Cerebellar cortex (tissue), 1 donor: Measurements from ENCODE around the gene ACAA2.
A peak's percentile ranks its signal among the peaks of the same experiment; 100 is the strongest.
"Not testable (repeated sequence)": the region's sequence is repeated elsewhere in the genome, so short reads cannot be mapped to it uniquely, and the experiment has no call there.

Source experiments
- DNase-seq: peaks from one replicate; pipeline ENCODE4 v3.0.0-alpha.2; 2015; ENCODE audit warnings: low spot score

Gene ACAA2

DNA sequence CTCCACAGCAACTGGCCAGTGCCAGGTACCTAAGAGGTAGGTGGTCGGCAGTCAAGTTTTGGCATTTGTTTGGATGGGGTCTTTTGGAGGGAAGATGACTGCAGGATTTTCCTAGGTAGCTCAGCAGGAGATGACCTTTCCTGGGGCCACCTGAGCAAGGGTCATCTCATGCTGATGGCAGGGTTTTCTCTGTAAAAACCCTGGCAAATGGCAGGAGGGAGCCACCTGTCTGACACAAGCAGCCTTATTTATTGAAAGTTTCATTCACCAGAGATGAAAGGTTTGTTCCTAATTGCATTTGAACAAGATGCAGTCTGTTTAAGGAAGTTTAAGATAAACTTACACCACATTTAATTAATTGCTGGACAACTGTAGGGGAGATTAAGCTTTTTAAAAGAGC is 31.6 kb upstream of the ACAA2 start:
- no peak for DNase-seq

DNA sequence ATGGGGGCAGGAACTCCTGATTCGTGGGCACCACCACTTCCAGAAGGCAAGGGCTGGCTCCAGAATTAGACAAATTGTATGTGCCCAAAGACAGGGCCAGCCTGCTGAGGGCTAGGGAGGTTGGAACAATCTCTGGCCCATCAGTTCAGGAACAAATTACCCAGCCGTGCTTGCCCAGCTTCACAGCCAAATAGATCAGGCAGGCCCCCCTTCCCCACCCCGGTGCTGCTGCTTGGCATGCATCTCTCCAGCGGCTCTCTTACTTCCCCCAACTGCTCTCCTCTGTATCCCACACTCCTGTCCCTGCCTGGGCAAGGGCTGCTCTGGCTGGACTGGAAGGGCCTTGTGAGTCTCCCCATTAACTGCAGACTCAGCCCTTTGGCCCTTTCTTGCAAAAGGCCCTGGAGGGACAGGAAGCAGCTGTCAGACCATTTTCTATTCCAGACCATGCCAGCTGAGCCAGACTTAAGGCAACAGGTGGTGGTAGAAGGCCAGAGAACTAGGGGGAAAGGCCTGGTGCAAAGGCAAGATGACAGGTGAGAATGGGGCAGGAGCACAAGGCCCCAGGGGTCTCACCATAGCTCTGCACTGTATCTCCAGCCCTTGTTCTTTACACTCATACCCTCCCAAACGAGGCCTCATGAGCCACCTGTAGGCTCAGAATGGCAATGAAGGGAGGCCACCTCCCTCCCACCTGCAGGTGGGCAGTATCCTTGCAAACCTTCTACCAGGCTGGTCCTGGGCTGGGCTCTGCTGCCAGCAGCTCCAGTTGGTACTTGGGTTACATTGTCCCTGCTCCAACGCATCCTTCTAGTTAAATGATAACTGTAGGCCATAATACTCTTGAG is 30.7 kb upstream of the ACAA2 start:
- DNase-seq: no peak

DNA sequence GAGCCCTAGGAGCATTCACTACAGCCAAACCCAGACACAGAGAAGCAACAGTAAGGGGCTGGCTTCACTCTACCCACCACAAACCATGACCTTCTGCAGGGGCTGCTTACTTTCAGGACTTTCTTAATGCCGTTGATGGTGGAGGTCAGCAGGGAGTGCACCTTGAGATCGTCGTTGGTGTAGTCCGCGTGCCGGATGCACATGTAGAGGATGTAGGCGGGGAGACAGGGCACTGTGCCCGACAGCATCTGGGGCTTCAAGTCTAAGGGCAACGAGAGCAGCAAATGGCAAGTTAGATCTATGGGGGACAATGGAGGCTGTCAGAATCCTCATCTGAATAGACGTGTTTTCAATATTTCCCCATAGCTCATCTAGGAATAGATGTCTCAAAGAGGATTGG is 29.8 kb upstream of the ACAA2 start:
- DNase-seq: no peak

DNA sequence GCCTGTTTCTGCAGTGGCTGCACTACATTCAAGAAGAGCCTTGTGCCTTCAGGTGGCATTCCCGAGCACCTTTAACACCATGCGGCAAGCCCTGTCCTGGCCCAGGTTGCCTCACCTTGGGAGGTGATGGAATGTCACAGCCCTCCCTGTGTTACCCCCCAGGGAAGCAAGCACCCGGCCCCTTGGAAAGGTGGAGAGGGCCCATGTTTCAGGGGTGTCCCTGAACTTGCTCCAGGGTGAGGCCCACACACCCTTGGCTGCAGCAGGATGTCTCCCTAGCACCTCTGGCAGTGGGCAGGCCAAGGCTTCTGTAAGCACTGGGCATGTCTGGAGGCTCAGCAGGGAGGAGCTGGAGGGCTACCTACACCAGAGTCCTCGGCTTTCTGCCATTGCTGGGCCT is 29.3 kb upstream of the ACAA2 start:
- no peak for DNase-seq

- DNase-seq: no peak
Observed at GRCh38 chr18:49841236-49842217, 28.2 kb upstream of the ACAA2 start.

GRCh38 chr18:49839012-49839411 is 25.7 kb upstream of the ACAA2 start:
- no peak for DNase-seq

- DNase-seq: no peak
Observed at GRCh38 chr18:49838381-49838780, 25.0 kb upstream of the ACAA2 start.

- no peak for DNase-seq
Observed at GRCh38 chr18:49837889-49838288, 24.6 kb upstream of the ACAA2 start.

DNA sequence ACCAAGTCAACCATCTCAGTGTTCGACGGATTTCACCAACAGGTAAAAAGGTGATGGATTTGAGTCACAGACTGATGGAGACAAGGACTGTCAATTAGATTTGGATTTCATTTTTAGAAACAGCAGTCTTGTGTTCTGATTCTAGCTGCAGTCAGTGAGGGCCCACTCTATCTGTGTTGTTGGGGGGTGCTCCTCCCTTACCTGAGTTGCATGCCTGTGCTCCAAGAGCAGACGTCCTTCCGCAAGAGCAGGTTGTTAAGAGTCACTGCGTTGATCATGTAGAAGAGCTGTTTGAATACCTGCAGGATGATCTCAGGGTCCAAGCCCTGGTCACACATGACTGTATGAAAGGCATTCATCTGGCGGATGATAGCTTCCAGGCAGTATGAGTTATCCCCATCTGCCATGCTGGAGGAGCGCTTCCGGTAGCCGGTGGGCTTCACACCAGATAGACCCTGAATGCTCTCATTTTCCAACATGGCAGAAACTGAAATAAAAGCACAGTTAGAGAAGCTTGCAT is 24.0 kb upstream of the ACAA2 start:
- not testable (repeated sequence) for DNase-seq

GRCh38 chr18:49835405-49835804 is 22.1 kb upstream of the ACAA2 start:
- no peak for DNase-seq

DNA sequence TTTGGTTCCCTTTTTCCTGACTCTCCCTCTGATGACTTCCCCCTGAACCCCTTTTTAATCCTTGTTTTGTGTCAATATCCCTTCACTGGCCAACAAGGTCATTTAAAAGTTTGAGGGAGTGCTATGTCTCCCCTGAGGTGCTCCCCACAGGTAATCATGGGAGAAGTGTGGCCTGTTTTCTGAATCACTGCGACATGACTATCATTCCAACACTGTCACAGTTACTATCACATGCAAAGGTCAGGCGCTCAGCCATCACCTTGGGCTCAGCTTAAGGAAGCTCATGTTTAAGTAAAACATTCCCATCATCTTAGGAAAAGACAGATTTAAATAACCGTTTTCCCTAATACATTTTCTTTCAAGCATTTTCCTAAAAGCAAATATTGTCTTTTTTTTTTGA is 20.9 kb upstream of the ACAA2 start:
- no peak for DNase-seq

DNA sequence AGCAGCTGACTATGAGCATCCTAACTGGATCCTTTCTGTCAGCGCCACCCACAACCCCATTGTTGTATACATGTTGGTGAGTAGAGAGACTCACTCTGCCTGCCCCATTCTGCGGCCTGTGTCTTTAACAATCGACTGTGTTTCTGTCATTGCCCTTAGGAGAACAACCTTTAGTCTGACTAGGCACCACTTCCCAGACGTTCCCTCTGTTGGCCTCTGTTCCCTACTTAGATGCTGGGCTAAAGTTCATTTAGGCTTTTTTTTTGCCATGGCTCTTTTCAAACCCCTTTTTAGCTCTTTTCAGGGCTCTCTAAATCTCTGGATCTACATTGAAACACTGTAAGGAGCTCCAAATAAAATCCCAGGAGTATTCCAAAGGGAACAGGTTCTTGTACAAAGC is 20.5 kb upstream of the ACAA2 start:
- DNase-seq: no peak

GRCh38 chr18:49832221-49832647 is 18.9 kb upstream of the ACAA2 start:
- no peak for DNase-seq

DNA sequence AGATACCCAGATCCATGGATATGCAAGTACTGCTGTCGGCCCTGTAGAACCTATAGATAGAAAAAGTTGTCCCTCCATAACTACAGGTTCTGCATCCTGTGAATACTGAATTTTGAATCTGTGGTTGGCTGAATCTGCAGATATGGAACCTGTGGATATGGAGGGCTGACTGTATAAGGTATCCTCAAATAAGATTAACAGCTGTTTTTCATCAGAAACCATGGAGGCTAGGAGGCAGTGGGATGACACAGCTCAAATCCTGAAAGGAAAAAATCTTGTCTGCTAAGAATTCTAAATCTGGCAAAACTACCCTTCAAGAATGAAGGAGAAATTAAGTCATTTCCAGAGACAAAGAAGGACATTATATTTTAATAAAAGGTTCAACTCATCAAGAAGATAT is 14.7 kb upstream of the ACAA2 start:
- DNase-seq: no peak

- no peak for DNase-seq
Observed at GRCh38 chr18:49819823-49820671, 6.7 kb upstream of the ACAA2 start.

- no peak for DNase-seq
Observed at GRCh38 chr18:49819071-49819662, 5.8 kb upstream of the ACAA2 start.

- DNase-seq: no peak
Observed at GRCh38 chr18:49817947-49818346, 4.6 kb upstream of the ACAA2 start.

DNA sequence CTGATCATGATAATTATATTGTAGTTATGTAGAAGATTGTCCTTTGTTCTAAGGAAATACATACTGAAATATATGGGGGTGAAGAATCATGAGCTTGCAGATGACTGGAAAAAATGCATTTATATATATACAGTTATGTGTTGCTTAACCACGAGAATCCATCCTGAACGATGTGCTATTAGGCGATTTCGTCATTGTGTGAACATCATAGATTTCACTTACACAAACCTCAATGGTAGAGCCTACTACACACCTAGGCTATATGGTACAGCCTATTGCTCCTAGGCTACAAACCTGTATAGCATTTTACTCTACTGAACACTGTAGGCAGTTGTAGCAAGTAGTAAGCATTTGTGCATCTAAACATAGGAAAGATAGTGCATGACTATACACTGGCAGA is 2.6 kb upstream of the ACAA2 start:
- DNase-seq: no peak

- no peak for DNase-seq
Observed at GRCh38 chr18:49814147-49814499, 790 bp upstream of the ACAA2 start.

GRCh38 chr18:49813069-49813318 is 339 bp downstream of the ACAA2 start:
- DNase-seq: peak; percentile 43

DNA sequence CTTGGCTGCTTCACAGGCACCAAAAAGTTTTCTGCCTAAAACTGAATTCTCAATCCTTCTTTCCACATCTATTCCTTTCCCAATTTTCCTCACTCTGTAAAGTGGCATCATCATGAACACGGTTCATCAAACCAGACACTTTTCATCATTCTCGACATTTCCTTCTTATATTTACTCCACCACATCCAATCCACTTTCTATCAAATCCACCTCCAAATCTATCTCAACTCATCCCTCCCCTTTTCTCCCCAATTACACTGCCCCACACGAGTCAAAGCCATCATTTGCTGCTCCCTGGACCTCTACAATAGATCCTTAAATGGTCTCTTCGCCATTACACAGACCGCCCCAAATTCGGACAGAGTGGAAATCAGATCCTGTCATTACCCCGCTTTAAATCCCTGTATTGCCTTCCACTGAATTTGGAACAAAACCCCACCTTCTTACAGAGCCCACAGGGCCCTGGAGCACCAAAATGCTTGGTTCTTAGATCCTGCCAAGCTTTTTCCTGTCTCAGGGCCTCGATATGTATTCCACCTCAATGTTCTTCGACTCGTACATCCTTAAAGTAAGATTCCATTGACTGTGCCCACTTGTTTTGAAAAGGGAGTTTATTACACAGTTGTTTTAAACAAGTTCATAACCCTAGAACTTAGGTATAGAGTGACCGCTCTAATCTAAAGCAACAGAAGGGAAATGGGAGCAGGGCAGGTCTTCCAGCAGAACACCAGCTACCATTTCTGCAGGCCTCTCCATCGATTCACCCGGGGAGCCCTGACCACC is 856 bp downstream of the ACAA2 start:
- DNase-seq: peak; percentile 26
